ENCODE data around the gene RUBCN. TPM values are rescaled to one million over a fixed set of nuclear protein-coding genes. Genes with fewer than 3 reads are reported as not detected.

Gene RUBCN
- total RNA-seq, result 30.6 and 31.1 TPM in 2 replicates

GRCh38 chr3:197736491-197737318 lies at the start of gene RUBCN:
RUBCN (minus strand) TSS chr3:197736904; CDS start chr3:197736719, 185 bp downstream.

GRCh38 chr3:197749601-197750395 lies 13.1 kb upstream of the RUBCN start, which contains the start of gene FYTTD1:
FYTTD1 (plus strand) TSS chr3:197749883; CDS start chr3:197749972, 89 bp downstream.

Other genes with a start within 250 kb of the RUBCN start
- 9.6 and 24.4 TPM in 2 replicates for gene BDH1, start 180.9 kb downstream of the RUBCN start, total RNA-seq
- gene FYTTD1, start 13.0 kb upstream of the RUBCN start, total RNA-seq, result 20.9 and 22.4 TPM in 2 replicates
- 15.3 and 19.1 TPM in 2 replicates for gene LRCH3, start 54.4 kb upstream of the RUBCN start, total RNA-seq
- 610 and 652 TPM in 2 replicates for gene RPL35A, start 213.3 kb upstream of the RUBCN start, total RNA-seq
- 2.3 and 5.6 TPM in 2 replicates for gene LMLN, start 223.3 kb upstream of the RUBCN start, total RNA-seq